Endometrial microvascular endothelial cells (primary cell): Measurements from ENCODE around the gene TCERG1L. TPM values are rescaled to one million over a fixed set of nuclear protein-coding genes. Genes with fewer than 3 reads are reported as not detected.

Experiments
- in situ Hi-C: cut with HindIII; loops from 2 replicates; pipeline ENCODE4 v1.10.0; 2017; ENCODE audit warnings: low sequenced_read_pairs, low pct_unique_long_range_greater_than_20kb; ENCODE audit errors: inconsistent ontology term
- total RNA-seq: library from RNA; depleted of rRNA; stranded (reverse); fragments of >200 nt; gene quantifications from one replicate; pipeline ENCODE4 v1.2.3, GENCODE V29; 2015; ENCODE audit errors: inconsistent ontology term

Gene TCERG1L
- total RNA-seq, 1 donor from 2014 or later, result not detected

DNA sequence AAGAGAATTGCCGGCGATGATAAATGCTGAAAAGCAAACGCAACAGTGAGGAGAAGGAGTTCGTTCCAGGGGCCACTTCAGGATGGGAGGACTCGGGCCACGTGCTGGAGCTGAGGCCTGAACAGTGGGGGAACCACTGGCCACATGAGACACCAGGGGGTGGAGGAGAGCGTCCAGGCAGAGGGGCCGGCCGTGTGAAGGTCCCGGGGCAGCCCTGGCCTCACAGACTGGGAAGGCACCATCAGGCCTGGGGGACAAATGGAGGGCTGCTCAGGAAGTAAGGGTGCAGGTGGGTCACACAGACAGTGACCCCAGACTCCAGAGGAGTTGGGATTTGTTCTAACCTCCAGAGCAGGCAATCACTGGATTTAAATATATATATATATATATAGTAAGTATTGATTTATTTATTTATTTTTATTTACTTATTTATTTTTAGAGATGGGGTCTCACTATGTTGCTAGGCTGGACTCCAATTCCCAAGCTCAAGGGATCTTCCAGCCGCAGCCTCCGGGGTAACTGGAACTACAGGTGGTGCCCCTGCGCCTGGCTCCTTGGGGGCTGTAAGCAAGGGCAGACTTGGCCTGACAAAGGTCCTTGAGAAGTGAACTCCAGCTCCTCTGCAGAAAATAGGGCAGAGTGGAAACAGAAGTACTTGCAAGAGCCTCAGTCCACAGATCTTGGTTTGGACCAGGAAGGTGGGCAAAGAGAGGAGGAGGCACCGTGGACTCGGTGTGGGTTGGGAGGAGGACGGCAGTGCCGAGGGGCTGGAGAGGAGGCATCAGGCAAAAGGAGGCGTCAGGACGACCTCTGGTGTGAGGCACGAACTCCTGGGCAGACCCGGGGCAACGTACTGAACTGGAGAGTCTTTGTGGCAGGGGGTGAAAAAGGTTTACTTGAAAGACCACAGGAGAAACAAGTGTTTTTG lies 57.3 kb downstream of the TCERG1L start:
- in situ Hi-C loops, result no loop called here

DNA sequence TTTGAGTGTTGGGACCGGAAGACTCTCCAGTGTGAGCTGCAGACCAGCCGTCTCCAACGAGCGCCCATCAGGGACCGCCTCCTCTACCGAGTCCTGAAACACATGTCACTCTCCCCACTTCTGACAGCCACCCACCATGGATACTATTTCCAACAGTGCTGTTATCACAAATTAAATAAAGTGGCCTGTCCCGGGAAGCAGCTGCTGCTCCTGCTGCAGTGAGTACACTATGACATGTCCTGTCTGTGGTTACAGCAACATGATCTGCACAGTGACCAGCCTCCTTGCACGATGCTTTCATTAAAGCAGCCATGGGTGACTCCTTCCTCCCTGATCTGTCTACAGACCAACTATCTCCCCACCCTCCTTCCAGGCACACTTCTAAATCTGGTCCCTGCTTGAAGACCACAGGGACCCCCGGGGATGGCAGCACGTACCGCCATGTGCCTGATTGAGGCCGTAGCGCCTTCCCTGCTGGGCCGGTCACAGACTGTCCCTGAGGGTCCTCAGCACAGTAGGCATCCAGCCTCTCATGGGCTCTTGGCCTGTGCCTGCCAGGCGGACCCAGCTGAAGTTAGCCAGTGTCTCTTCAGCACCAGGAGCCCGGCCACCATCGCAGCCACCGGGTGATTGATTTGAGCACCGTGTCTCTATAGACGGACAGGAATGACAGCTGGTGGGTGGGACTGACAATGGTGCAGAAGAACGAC lies 58.8 kb downstream of the TCERG1L start:
- in situ Hi-C loops, result no loop called here

DNA sequence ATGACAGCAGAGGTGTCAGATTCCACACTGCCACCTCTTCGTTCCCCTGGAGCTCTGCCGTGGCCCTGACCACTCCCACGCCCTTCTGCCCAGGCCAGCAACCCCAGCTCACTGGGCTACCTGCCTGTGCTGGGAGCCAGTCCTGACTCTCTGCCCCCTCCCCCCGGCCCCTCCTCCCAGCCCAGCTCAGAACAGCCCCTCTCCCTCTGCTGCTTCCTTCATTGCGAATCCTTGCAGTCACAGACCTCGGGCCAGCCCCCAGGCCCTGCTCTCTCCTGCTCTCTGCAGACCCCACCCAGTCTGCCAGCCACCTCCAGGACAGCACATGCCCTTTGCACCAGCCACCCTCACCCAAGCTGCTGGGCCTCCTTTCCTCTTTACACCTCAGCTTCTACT lies 60.4 kb downstream of the TCERG1L start:
- in situ Hi-C loops, result no loop called here

DNA sequence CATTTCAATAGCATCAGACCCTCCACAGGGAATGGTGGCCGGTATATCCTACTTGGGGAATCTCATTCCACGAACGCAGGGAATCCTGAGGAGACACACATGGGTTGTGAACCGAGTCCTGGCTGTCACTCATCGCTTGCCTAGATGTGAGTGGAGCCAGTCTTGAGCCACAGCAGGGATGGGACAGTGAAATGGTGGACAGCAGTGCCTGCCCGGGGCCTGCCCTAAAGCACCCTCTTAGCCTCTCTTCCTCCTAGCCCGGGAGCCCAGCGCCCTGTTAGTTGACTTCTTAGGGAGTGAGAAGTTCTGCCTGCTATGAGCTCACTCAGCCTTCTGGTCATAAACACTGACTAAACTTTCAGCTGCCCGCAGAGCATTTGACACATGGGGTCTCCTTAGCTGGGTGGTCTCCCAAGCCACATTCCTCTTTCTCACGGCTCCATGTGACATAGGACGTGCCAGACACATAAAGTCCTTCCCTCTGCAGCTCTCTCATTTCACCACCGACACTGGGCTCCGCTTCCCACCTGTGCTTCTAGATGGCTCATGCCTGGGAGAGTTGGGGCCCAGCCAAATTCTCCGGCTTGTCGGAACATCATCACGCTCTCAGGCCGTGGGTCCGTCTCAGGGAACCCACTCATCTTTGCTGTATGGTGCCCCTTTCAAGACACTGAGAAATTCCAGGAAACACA lies 60.9 kb downstream of the TCERG1L start:
- in situ Hi-C loops, result no loop called here

DNA sequence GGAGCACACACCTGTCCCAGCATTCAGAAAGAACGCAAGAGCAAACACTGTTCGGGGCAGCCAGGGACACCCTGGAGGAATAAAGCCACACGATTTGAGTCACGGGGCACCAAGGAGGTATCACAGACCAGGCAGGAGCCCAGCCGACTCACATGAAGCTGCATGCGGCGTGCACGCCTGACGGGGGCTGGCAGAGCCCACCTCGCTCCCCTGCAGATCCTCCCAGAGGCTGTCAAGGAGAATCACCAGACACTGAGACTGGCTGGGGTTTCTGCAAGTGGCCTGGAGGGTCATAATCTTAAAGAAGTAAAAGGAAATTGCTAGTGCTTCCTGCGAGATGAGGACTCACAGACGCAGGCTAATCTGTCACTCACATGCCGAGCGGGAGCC lies 61.6 kb downstream of the TCERG1L start:
- in situ Hi-C loops, result no loop called here

DNA sequence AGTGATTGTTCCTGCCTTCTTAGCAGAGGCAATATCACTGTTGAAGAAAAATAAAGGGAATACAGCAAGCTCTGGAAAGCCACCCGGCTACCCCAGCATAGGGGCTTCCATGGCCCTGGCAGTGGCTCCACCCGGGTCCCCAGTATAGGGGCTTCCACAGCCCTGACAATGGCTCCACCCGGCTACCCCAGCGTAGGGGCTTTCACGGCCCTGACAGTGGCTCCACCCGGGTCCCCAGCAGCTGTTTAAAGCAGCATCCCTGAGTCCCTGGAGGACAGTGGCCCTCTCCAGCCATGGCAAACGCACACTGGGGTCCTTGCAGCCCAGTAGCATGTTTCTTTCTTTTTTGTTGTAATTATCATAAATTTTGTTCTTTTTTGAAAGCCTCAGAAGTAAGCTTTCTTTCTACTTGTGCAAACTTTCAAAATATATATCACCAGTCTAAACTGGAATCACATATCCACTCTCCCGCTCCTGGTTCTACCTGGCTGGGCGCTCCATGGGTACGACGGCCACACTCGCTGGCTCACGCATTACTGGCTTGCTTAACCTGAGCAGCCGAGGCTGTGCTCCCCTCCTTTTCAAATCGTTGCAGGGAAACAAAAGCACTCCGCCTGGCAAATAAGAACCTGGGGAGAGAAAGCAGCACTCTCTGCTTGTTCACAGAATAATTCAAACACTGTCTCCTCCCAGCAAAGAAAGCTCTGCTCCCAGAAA lies 62.1 kb downstream of the TCERG1L start:
- in situ Hi-C loops, result no loop called here

DNA sequence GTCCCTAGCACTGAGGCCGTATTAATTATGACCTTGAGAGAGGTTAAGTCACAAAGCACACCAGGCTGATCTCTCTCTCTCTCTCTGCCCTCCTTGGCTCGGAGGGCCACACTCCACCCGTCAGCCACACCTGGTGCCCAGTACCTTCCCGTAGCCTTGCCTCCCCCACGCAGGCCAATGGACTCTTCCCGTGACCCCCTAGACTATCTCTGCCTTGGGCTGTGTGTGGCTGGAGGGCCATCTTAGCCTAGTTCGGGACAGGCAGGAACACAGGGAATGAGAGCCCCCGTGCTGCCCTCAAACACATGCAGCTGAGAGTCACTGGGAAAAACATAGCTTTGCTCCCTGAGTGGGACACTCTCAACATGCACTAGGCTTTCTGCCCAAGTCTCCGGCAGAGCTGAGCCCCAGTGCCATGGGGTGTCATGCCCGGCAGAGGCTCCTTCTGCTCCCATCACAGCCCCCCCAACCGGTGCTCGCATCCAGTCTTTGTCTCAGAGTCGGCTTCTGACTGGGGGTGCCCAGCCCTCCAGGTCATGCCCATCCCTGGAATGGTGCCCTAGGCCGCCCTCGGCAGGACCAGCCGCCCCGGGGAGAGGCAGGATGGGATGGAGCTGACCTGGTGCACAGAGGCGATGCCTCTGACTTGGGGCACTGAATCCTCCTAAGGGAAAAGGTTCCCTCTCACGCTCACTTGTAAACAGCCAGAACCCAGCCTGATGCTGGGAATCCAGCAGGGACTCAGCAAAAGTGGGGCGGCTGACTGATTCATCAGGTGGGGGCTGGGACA lies 63.0 kb downstream of the TCERG1L start:
- in situ Hi-C loops, result no loop called here

DNA sequence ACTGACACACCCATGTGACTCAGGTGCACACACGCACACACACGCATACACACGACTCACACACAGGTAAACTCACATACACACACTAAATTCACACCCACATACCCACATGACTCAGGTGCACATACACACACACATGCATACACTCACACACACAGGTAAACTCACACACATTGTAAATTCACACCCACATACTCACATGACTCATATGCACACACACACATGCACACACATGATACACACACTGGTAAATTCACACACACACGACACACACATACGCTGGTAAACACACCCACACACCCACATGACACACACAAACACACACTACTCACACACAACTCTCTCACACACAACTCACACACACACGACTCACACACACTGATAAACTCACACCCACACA lies 63.6 kb downstream of the TCERG1L start:
- in situ Hi-C loops, result no loop called here

DNA sequence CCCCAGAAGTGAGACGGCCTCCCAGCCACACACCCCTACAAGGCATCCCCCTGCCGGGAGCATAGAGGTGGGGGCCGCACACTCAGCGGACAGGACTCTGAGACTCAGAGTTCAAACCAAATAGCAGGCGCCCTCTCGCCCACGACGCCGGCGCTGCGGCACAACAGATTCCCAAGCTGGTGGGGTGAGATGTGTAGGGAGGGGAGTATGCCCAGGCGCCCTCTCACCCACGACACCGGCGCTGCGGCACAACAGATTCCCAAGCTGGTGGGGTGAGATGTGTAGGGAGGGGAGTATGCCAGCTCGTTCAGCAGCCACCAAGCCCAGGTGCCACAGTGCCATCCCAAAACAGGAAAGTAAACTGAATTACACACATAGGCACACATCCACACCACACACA lies 64.7 kb downstream of the TCERG1L start:
- in situ Hi-C loops, result no loop called here

DNA sequence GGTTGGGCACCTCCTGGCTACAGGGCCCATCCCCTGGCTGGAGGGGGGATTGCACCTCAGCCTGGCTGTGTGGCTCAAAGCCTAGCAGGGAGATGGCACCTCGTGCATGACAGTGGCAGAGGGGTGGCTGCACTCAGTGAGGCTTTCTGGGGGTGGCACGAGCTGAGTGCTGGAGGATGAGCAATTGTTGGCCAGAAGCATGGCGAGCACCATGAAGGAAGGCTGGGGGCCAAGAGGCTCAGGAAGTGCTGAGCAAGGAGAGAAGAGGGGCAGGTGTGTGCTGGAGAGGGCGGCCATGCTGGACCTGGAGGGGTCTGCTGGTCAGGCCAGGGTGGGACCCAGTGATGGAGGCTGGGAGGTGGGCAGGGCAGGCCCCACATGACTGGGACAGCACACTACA lies 65.4 kb downstream of the TCERG1L start:
- in situ Hi-C loops, result no loop called here

DNA sequence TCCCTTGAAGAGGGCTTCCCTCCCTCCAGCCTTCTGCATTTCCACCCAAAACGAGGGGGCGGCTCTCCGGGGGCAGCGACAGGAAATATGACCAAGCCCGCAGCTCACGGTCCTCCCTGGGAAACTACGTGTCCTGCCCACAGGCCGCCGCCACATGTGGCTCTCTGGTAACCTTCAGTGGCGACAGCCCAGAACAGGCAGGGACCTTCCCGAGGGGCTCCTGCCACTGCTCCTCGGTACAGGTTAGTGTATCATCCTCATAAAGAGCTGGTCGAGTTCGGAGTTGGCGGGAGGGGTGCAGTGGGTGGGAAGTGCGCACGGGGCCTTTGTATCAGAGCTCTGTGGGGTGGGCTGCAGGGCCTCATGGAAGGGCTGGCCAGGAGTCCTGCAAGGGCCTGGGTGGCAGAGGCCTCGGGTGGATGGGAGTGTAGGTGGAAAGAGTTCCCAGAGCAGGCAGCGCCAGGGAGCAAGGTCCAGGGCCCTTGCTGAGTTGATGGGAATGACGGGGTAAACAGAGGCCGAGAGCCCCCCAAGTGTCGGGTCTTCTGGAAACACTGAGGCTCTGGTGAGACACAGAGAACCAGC lies 66.0 kb downstream of the TCERG1L start:
- in situ Hi-C loops, result no loop called here

DNA sequence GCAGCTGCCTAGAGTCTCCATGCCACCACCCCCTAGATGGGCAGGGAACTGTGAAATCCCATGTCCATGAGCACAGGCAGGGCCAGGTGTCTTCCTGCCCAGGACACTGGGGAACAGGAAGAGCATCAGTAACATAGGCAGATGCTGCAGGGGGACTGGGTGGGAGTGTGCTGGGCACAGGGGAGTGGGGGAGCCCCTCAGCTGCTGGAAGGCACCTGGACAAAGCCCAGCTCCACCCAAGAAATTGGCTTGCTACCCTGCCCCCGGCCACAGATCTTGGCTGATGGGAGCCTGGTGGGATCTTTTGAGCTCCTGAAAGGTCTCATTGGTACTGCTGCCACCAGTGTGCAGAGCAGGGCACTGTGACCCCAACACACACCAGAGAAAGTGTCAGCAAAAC lies 66.7 kb downstream of the TCERG1L start:
- in situ Hi-C loops, result no loop called here

DNA sequence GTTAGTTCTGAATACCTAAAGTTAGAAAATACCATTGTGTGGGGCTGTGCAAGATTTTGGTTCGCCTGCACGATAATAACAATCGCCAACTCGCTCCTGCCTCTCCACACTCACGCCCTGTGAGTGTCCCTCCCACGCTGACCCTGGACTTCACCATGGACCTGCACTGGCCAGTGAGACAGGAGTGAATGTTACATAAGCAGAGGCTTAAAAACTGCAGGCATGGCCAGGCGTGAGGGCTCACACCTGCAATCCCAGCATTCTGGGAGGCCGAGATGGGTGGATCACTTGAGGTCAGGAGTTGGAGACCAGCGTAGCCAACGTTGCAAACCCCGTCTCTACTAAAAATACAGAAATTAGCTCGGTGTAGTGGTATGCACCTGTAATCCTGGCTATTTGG lies 68.4 kb downstream of the TCERG1L start:
- in situ Hi-C loops, result no loop called here

DNA sequence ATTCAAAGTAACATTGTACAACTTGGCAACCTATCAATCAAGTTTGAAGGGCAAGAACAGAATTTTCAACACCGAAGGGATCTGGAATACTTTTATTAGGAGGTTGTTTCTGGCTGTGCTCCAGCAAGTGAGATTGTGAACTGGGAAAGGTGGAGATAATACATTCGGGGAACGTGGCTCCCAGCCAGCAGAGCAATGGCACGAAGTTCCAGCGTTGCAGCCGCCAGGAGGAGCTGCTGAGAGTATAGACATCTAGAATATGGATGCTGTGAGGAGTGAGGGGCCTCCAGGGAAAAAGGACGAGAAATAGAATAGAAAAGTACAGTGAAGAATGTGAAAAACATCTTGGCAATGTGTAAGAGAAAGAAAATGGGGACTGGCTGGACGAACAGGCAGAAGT lies 69.5 kb downstream of the TCERG1L start:
- in situ Hi-C loops, result no loop called here

DNA sequence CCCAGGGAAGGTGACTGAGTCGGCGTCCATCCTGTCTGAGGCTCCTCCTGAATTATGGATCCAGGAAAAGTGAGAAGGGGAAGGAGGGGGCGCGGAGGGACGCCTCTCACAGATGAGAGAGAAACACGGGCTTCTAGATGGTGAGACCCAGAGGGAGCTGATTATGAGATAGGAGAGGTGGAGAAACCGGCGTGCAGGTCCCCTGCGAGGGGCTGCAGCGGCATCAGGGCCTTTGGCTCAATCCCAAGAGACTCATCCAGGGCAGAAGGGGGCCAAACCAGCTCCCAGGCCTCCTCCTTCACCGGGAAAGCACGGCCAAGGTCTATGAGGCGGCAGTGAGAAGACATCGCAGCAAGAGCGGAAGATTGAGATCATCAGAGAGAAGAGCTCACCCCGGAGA lies 70.8 kb downstream of the TCERG1L start:
- in situ Hi-C loops, result no loop called here

DNA sequence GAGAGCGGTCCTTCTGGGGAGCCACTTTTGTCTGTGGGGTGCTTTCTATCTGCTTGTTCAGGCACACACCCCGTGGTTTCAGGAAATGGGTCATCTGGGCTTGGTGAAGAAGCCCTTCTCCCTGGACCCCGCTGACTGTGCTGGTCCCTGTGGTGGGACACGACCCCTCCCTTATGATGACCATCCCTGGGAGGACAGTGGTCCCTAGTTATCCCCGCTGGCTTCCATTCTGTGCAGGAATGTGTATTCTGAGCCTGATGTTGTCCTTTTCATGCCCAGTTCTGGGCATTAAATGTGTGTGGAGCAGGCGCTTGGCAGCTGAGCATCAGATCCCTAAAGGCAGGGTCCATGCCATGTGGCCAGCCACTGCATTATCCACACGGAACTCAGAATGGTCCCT lies 71.6 kb downstream of the TCERG1L start:
- in situ Hi-C loops, result no loop called here

DNA sequence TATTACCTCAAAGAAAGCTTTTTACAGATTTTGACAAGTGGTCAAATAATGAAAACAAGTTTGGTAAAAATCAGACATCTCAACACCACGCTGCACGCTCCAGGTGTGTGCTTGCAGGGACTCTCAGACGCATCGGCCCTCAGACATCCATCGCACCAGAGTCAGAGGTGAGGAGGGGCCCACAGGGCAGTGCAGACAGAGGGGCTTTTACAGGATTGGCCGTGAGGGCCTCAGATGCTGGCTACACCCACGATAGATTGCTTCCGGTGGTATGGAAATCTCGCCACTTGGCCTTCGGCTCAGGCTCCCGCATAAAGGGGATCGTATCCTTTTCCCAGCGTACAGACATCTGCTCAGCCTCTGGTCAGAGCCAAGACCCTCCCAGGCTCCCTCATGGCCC lies 72.1 kb downstream of the TCERG1L start:
- in situ Hi-C loops, result no loop called here

DNA sequence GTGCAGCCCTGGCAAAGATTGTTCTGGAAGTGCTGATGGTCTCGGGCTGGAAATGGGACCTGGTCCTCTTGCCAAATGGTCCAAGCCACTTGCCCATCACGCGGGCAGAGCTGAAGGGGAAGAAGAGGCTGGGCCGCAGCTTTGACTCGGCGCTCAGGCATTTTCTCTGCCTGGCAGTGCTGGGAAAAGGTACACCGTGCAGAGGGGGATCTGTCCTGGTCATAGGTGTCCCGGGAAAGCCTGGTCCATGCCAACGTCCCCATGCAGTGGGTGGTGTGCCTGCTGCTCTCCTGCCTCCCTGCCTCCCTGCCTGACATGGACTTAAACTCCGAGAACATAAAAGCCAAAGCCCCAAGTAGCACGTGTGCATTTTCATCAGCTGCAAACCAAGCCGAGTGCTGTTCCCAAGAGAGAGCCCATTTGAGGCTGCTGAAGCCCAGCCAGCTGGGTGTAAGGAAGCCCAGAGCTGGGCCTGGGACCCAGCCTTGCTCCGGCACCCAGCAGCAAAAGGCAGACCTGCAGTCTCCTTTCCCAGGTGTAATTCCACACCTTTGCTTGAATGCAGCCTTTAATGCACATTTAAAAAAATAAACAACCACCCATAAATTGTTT lies 72.7 kb downstream of the TCERG1L start:
- in situ Hi-C loops, result no loop called here
